Skeletal muscle tissue (tissue), 4 donors: Measurements from ENCODE around the gene SPHK2. TPM values are rescaled to one million over a fixed set of nuclear protein-coding genes. Genes with fewer than 3 reads are reported as not detected.

Experiments used
- H3K27ac ChIP-seq: one replicate; pipeline ENCODE4 v1.7.0; 2013; ENCODE audit warnings: mild to moderate bottlenecking, low read depth, low read length, inconsistent platforms
- H3K27me3 ChIP-seq, 3 donors: one replicate each; pipeline ENCODE4 v1.7.0; 2013; ENCODE audit warnings: low read length in 3 of 3; ENCODE audit not compliant: control insufficient read depth in 3 of 3, insufficient read depth in 3 of 3
- H3K36me3 ChIP-seq, 3 donors: one replicate each; pipeline ENCODE4 v1.7.0; 2013; ENCODE audit warnings: low read length in 3 of 3; ENCODE audit not compliant: control insufficient read depth in 3 of 3, insufficient read depth in 3 of 3
- H3K4me1 ChIP-seq, 3 donors: one replicate each; pipeline ENCODE4 v1.7.0; 2013; ENCODE audit warnings: low read length in 3 of 3, mild to moderate bottlenecking in 3 of 3; ENCODE audit not compliant: control insufficient read depth in 3 of 3, insufficient read depth in 3 of 3
- H3K4me3 ChIP-seq, 3 donors: one replicate each; pipeline ENCODE4 v1.7.0; 2013; ENCODE audit warnings: low read length in 3 of 3
- H3K9ac ChIP-seq, 3 donors: one replicate each; pipeline ENCODE4 v1.7.0; 2013; ENCODE audit warnings: low read length in 3 of 3, mild to moderate bottlenecking in 3 of 3, moderate library complexity in 2 of 3, low read depth in 1 of 3
- H3K9me3 ChIP-seq, 3 donors: one replicate each; pipeline ENCODE4 v1.7.0; 2013; ENCODE audit warnings: low read length in 3 of 3; ENCODE audit not compliant: control insufficient read depth in 3 of 3
- total RNA-seq: library from RNA; depleted of rRNA; stranded (reverse); fragments of >200 nt; gene quantifications from one replicate; pipeline ENCODE4 v1.2.3, GENCODE V29; 2014
- donor health status: Osteomylitis.

The SPHK2 gene
- total RNA-seq, 1 donor from 2014 or later: 2.1 TPM

GRCh38 chr19:48668761-48669160 is 49.5 kb downstream of the SPHK2 start:
- no peaks in the 10 kb centered on the region for H3K27me3 ChIP-seq
- no peaks in the 10 kb centered on the region for H3K4me1 ChIP-seq
- no peak overlapping the region for H3K4me3 ChIP-seq
- no peak overlapping the region for H3K27ac ChIP-seq
- no peaks in the 10 kb centered on the region for H3K9me3 ChIP-seq
- no peaks in the 10 kb centered on the region for H3K36me3 ChIP-seq
- H3K9ac ChIP-seq: no peak overlapping the region

- Histone ChIP-seq H3K36me3 (no peaks in the 10 kb centered on the region), H3K27ac (no peak overlapping the region), H3K27me3 (no peaks in the 10 kb centered on the region), H3K4me3 (no peak overlapping the region), H3K4me1 (peaks cover 3 to 4% (median 3%) of the 10 kb centered on the region in 3 donors), H3K9me3 (no peaks in the 10 kb centered on the region), H3K9ac (no peak overlapping the region)
Observed at GRCh38 chr19:48669903-48670668, 50.8 kb downstream of the SPHK2 start.

- Histone ChIP-seq H3K4me1 (peaks cover 10 to 11% (median 10%) of the 10 kb centered on the region in 3 donors), H3K27ac (no peak overlapping the region), H3K36me3 (no peaks in the 10 kb centered on the region), H3K9me3 (no peaks in the 10 kb centered on the region), H3K4me3 (no peak overlapping the region), H3K27me3 (no peaks in the 10 kb centered on the region), H3K9ac (no peak overlapping the region)
Observed at GRCh38 chr19:48670699-48671445, 51.6 kb downstream of the SPHK2 start.

- Histone ChIP-seq H3K27me3 (no peaks in the 10 kb centered on the region), H3K27ac (no peak overlapping the region), H3K4me1 (peaks cover 10 to 11% (median 10%) of the 10 kb centered on the region in 3 donors), H3K9me3 (no peaks in the 10 kb centered on the region), H3K9ac (no peak overlapping the region), H3K4me3 (no peak overlapping the region), H3K36me3 (no peaks in the 10 kb centered on the region)
Observed at GRCh38 chr19:48671446-48671995, 52.2 kb downstream of the SPHK2 start.

GRCh38 chr19:48672994-48673393 is 53.7 kb downstream of the SPHK2 start, which contains the start of gene NTN5:
Gene NTN5, minus strand, starts transcription at chr19:48673017. Its CDS starts 2,031 bp downstream, at chr19:48670986.
- H3K27ac ChIP-seq: no peak within 1 kb of the TSS
- no peak within 1 kb of the TSS for H3K4me3 ChIP-seq
- H3K9ac ChIP-seq: no peak within 1 kb of the TSS
- no peaks in the 10 kb centered on the region for H3K36me3 ChIP-seq
- no peaks in the 10 kb centered on the region for H3K27me3 ChIP-seq
- peaks cover 10 to 11% (median 10%) of the 10 kb centered on the region in 3 donors for H3K4me1 ChIP-seq
- no peaks in the 10 kb centered on the region for H3K9me3 ChIP-seq

- no peaks in the 10 kb centered on the region for H3K9me3 ChIP-seq
- H3K4me1 ChIP-seq: peaks cover 10 to 11% (median 10%) of the 10 kb centered on the region in 3 donors
- H3K27me3 ChIP-seq: no peaks in the 10 kb centered on the region
- no peak overlapping the region for H3K27ac ChIP-seq
- H3K4me3 ChIP-seq: no peak overlapping the region
- H3K36me3 ChIP-seq: no peaks in the 10 kb centered on the region
- no peak overlapping the region for H3K9ac ChIP-seq
Observed at GRCh38 chr19:48673436-48674100, 54.3 kb downstream of the SPHK2 start.

GRCh38 chr19:48674216-48674809 is 55.0 kb downstream of the SPHK2 start:
- Histone ChIP-seq H3K36me3 (no peaks in the 10 kb centered on the region), H3K4me1 (peaks cover 10 to 11% (median 10%) of the 10 kb centered on the region in 3 donors), H3K4me3 (no peak overlapping the region), H3K27ac (no peak overlapping the region), H3K9ac (peak overlapping the region in 1 of 3 donors; percentile 68), H3K27me3 (no peaks in the 10 kb centered on the region), H3K9me3 (no peaks in the 10 kb centered on the region)

- Histone ChIP-seq H3K4me1 (peaks cover 10 to 11% (median 10%) of the 10 kb centered on the region in 3 donors), H3K9ac (peak overlapping the region; percentile 33 to 68 (median 38)), H3K27me3 (no peaks in the 10 kb centered on the region), H3K27ac (no peak overlapping the region), H3K4me3 (peak overlapping the region in 2 of 3 donors; percentile 27 to 52), H3K36me3 (no peaks in the 10 kb centered on the region), H3K9me3 (no peaks in the 10 kb centered on the region)
Observed at GRCh38 chr19:48674921-48675824, 55.9 kb downstream of the SPHK2 start.

- no peak overlapping the region for H3K4me3 ChIP-seq
Observed at GRCh38 chr19:48676487-48676886, 57.2 kb downstream of the SPHK2 start.

More at GRCh38 chr19:48676487-48676886, 57.2 kb downstream of the SPHK2 start:
- H3K27ac ChIP-seq: no peak overlapping the region
- H3K36me3 ChIP-seq: no peaks in the 10 kb centered on the region
- H3K9me3 ChIP-seq: no peaks in the 10 kb centered on the region
- H3K4me1 ChIP-seq: peaks cover 10 to 18% (median 10%) of the 10 kb centered on the region in 3 donors
- no peaks in the 10 kb centered on the region for H3K27me3 ChIP-seq
- H3K9ac ChIP-seq: no peak overlapping the region
